HEK293 (cell line): ENCODE data around the gene EDEM3.

Source experiments
- CTCF ChIA-PET: fragments of 350-600 bp; formaldehyde crosslinking; extraction: SDS; loops from one replicate; lab custom pipeline; 2021; ENCODE audit warnings: antibody characterized with exemption; lab: Yijun Ruan, JAX
- POLR2A ChIA-PET: fragments of 300-600 bp; formaldehyde crosslinking; extraction: SDS; loops from one replicate; lab custom pipeline; 2020; ENCODE audit warnings: antibody characterized with exemption, inconsistent platforms; lab: Yijun Ruan, JAX
- H3K27ac ChIP-seq: fragments of 200-500 bp; sonication (Bioruptor generic); 2 replicates; pipeline ENCODE4 v1.5.1; 2014; ENCODE audit warnings: low read depth, low read length, control low read depth, inconsistent platforms; ENCODE audit errors: extremely low read depth
- H3K36me3 ChIP-seq, 2 experiments: fragments of 200-500 bp in 1 of 2; sonication (Bioruptor generic) in 1 of 2; 1 replicate in 1 of 2; 2 replicates in 1 of 2; pipeline ENCODE4 v1.5.1; 2014 to 2017; ENCODE audit warnings: inconsistent platforms in 2 of 2, low read length in 2 of 2; ENCODE audit not compliant: control insufficient read depth in 2 of 2, insufficient read depth in 1 of 2
- H3K4me1 ChIP-seq: fragments of 200-500 bp; sonication (Bioruptor generic); 2 replicates; pipeline ENCODE4 v1.5.1; 2014; ENCODE audit warnings: mild to moderate bottlenecking, low read length, inconsistent platforms; ENCODE audit not compliant: control insufficient read depth, insufficient read depth
- H3K4me3 ChIP-seq: 2 replicates; pipeline ENCODE4 v1.5.1; 2011; ENCODE audit warnings: low read depth, mild to moderate bottlenecking, control low read depth, low read length, moderate library complexity
- H3K9me3 ChIP-seq: fragments of 200-500 bp; sonication (Bioruptor generic); 2 replicates; pipeline ENCODE4 v1.5.1; 2014; ENCODE audit warnings: low read depth, low read length, inconsistent platforms; ENCODE audit not compliant: control insufficient read depth, insufficient read depth
- CTCF ChIP-seq: fragments of 450-650 bp; formaldehyde crosslinking; IDR thresholded peaks from 2 replicates; pipeline ENCODE4 v1.5.1; 2016; ENCODE audit warnings: missing biosample characterization, missing genetic modification characterization
- HOXA7 ChIP-seq: sonication (generic); formaldehyde crosslinking; IDR thresholded peaks from 2 replicates; pipeline ENCODE4 v1.8.1; 2022; ENCODE audit warnings: missing genetic modification reagents, borderline replicate concordance
- KLF9 ChIP-seq: fragments of 450-650 bp; formaldehyde crosslinking; IDR thresholded peaks from 2 replicates; pipeline ENCODE4 v1.5.1; 2016; ENCODE audit warnings: missing biosample characterization, missing genetic modification characterization, low read depth
- PRDM10 ChIP-seq: fragments of 450-650 bp; formaldehyde crosslinking; IDR thresholded peaks from 2 replicates; pipeline ENCODE4 v1.5.1; 2016; ENCODE audit warnings: missing biosample characterization, missing genetic modification characterization
- PRDM2 ChIP-seq: fragments of 450-650 bp; formaldehyde crosslinking; IDR thresholded peaks from 2 replicates; pipeline ENCODE4 v1.5.1; 2016; ENCODE audit warnings: missing biosample characterization, missing genetic modification characterization, borderline replicate concordance
- ZBTB20 ChIP-seq: fragments of 450-650 bp; formaldehyde crosslinking; IDR thresholded peaks from 2 replicates; pipeline ENCODE4 v1.5.1; 2016; ENCODE audit warnings: missing biosample characterization, missing genetic modification characterization
- ZEB2 ChIP-seq: fragments of 450-650 bp; formaldehyde crosslinking; IDR thresholded peaks from 2 replicates; pipeline ENCODE4 v1.5.1; 2016; ENCODE audit warnings: missing biosample characterization, missing genetic modification characterization
- ZNF510 ChIP-seq: fragments of 450-650 bp; formaldehyde crosslinking; IDR thresholded peaks from 2 replicates; pipeline ENCODE4 v1.5.1; 2018; ENCODE audit warnings: mild to moderate bottlenecking, missing genetic modification characterization, missing biosample characterization; ENCODE audit not compliant: insufficient replicate concordance
- ZNF514 ChIP-seq: fragments of 450-650 bp; formaldehyde crosslinking; IDR thresholded peaks from 2 replicates; pipeline ENCODE4 v1.5.1; 2016; ENCODE audit warnings: missing biosample characterization, missing genetic modification characterization
- ZNF792 ChIP-seq: fragments of 450-650 bp; formaldehyde crosslinking; IDR thresholded peaks from 2 replicates; pipeline ENCODE4 v1.5.1; 2016; ENCODE audit warnings: missing biosample characterization, missing genetic modification characterization

EDEM3 gene

GRCh38 chr1:184646824-184647223 lies 107.8 kb downstream of the EDEM3 start:
- POLR2A ChIA-PET, result no interaction called here

More at GRCh38 chr1:184646824-184647223, 107.8 kb downstream of the EDEM3 start:
- Histone ChIP-seq H3K4me3 (no peak overlapping the region), H3K27ac (no peak overlapping the region), H3K36me3 (no peaks in the 10 kb centered on the region), H3K9me3 (no peaks in the 10 kb centered on the region), H3K4me1 (no peaks in the 10 kb centered on the region)
- CTCF ChIA-PET, result no interaction called here
- TF ChIP-seq ZEB2 (tag by site-specific recombination) (no peak), ZNF514 (tag by site-specific recombination) (no peak), PRDM2 (tag by site-specific recombination) (no peak), PRDM10 (tag by site-specific recombination) (no peak), ZNF510 (tag by site-specific recombination) (no peak), KLF9 (no peak), HOXA7 (CRISPR knock-in tag) (no peak), CTCF (tag by site-specific recombination) (no peak), ZBTB20 (tag by site-specific recombination) (no peak), ZNF792 (tag by site-specific recombination) (no peak)
